Activated CD4-positive, alpha-beta T cell treated with anti-CD3 and anti-CD28 coated beads for 36 hours (primary cell): ENCODE data around the gene TRAPPC8. TPM values are rescaled to one million over a fixed set of nuclear protein-coding genes. Genes with fewer than 3 reads are reported as not detected.

Experiments
- ATAC-seq: fragments of 200-7000 bp; cut with Tn5 transposase; one replicate; pipeline ENCODE4 v1.10.0; 2021; ENCODE audit warnings: mild to moderate bottlenecking, moderate library complexity
- CTCF ChIA-PET: fragments of 350-600 bp; sonication (Branson Sonifier 250); formaldehyde crosslinking; loops from one replicate; lab custom pipeline; 2021; ENCODE audit warnings: antibody characterized with exemption; lab: Charles Lee
- POLR2A ChIA-PET: fragments of 350-600 bp; sonication (Branson Sonifier 250); formaldehyde crosslinking; loops from one replicate; lab custom pipeline; 2021; ENCODE audit warnings: antibody characterized with exemption, inconsistent platforms; lab: Charles Lee
- DNase-seq: peaks from one replicate; pipeline ENCODE4 v3.0.0-alpha.2; 2020
- H3K27ac Mint-ChIP-seq: one replicate; pipeline ENCODE4 v1.8.0; 2021; ENCODE audit warnings: mixed read lengths
- H3K27me3 Mint-ChIP-seq: one replicate; pipeline ENCODE4 v1.8.0; 2021; ENCODE audit warnings: mixed read lengths
- H3K36me3 Mint-ChIP-seq: one replicate; pipeline ENCODE4 v1.8.0; 2021; ENCODE audit warnings: low read depth, mixed read lengths
- H3K4me1 Mint-ChIP-seq: one replicate; pipeline ENCODE4 v1.8.0; 2021; ENCODE audit warnings: mixed read lengths
- H3K4me3 Mint-ChIP-seq: one replicate; pipeline ENCODE4 v1.8.0; 2021; ENCODE audit warnings: mild to moderate bottlenecking, moderate library complexity, mixed read lengths
- H3K9me3 Mint-ChIP-seq: one replicate; pipeline ENCODE4 v1.8.0; 2021; ENCODE audit warnings: low read depth, mixed read lengths
- intact Hi-C, 2 experiments: fragments of 100-400 bp; cut with DNase I in 1 of 2; cut with micrococcal nuclease in 1 of 2; formaldehyde crosslinking; loops; one replicate each; pipeline versions ENCODE4 v1.14.2 to v1.15.1; 2022 to 2024; cut with DNase I, micrococcal nuclease
- total RNA-seq, 2 experiments: library from RNA; stranded (reverse); gene quantifications; one replicate each; pipeline ENCODE4 v1.2.3, GENCODE V29; 2021

The TRAPPC8 gene
- total RNA-seq, 2 experiments from 2014 or later, result 23.3 to 24.2 TPM

DNA sequence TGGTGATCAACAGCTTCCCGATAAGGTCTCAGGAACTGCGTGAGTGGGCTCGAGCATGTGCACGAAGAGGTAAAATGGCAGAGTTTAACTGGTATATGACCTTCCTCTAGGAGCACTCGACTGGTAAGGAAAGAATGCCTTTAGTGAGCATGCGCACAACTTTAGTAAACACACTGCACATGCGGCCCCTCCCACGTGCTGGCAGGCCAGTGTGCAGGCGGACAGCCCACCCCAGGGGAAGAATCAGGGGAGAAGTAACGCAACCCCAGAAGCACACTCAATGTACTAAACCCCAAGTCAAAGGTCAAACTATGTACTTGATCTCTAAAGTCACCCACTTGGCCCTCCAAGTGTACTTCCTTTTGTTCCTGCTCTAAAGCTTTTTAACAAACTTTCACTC, 153.5 kb downstream of the TRAPPC8 start:
- POLR2A ChIA-PET, result no interaction called here
- no peaks in the 10 kb centered on the region for H3K9me3 Mint-ChIP-seq
- DNase-seq, result no peak
- H3K27me3 Mint-ChIP-seq, result no peaks in the 10 kb centered on the region
- H3K4me3 Mint-ChIP-seq, result no peak overlapping the region
- H3K27ac Mint-ChIP-seq, result no peak overlapping the region
- no peak for ATAC-seq
- intact Hi-C loops, result no loop called here
- no peaks in the 10 kb centered on the region for H3K4me1 Mint-ChIP-seq
- no peaks in the 10 kb centered on the region for H3K36me3 Mint-ChIP-seq
- CTCF ChIA-PET, result no interaction called here

DNA sequence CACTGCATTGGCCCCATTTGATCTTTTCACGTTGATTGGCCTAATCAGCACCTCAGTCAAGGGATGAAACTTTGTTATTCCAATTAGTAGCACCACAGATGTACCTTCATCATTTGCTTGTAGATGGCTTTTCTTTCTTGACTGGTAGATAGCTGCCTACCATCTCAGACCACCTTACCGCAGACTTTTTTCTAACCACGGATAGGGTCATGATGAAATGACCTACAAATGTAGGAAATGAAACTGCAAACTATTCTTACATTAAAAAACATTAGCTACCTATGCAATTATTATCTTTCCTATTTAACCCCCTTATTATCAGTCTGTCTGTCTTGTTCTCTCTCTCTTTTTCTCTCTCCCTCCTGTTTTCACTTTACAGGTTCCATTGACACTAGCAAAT, 159.9 kb downstream of the TRAPPC8 start:
- Mint-ChIP-seq H3K4me1 (no peaks in the 10 kb centered on the region), H3K36me3 (no peaks in the 10 kb centered on the region), H3K27ac (no peak overlapping the region), H3K9me3 (peaks cover 15% of the 10 kb centered on the region), H3K27me3 (peaks cover 4% of the 10 kb centered on the region), H3K4me3 (no peak overlapping the region)
- ATAC-seq (no peak), DNase-seq (no peak)
- CTCF ChIA-PET, result no interaction called here
- POLR2A ChIA-PET, result no interaction called here
- intact Hi-C loops, result no loop called here

Other genes with a start within 250 kb of the TRAPPC8 start
- not detected for gene SLC25A52, start 182.2 kb downstream of the TRAPPC8 start, total RNA-seq
- gene RNF125, start 75.7 kb upstream of the TRAPPC8 start, total RNA-seq, result 10 to 100 TPM; 21.6 to 22.2 TPM
- gene RNF138, start 148.7 kb upstream of the TRAPPC8 start, total RNA-seq, result 10 to 100 TPM; 84.4 to 85.1 TPM
- not detected for gene MEP1B, start 246.9 kb upstream of the TRAPPC8 start, total RNA-seq